LoVo (cell line): ENCODE data around the gene ZCCHC7.

Experiments
- DNase-seq: peaks from one replicate; pipeline ENCODE4 v3.0.0-alpha.2; 2016; ENCODE audit warnings: low spot score

Gene ZCCHC7

DNA sequence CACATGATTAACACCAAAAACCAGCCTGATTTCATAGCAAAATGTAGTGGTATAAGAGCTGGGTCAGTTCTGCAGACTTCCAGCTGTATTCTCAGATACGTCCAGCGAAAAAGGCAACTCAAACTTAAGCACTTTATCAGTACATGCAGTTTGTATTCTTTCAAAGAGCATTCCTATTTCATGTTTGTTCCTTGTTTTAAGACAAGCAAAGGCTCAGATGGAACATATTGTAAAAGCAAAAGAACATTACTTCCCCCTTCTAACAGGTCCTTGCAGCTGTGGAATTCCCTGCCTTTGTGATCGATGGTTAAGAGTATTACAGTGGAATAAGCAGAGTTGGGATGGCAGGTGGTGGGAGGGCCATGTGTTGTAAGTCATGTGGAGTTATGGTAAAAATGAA lies 215.8 kb downstream of the ZCCHC7 start:
- no peak for DNase-seq

DNA sequence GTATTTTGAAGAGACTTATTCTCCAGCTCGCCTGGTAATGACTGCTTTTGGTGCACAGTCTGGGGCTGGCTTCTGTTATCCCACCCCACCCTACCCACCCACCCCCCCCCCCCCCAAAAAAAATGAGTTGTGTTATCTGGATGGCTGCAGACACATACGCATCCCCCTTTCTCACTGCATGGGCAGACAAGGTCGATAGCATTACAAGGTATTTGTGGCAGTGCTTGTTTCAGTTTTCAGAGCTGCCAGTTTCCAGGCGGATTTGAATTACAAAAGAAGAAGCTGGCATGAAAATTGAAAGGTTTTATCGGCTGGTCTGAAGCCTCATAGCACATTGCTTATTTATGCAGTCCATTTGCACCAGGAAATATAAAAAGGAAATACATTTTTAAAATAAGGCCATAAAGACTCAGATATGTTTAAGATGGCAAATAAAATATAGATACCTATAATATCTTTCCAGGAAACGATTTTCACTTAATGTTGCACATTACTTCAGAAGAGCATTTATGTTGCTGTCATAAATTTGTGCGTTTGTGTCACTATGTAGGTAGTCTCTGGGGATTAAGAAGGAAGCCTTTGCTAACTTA lies 217.0 kb downstream of the ZCCHC7 start:
- DNase-seq = no peak

DNA sequence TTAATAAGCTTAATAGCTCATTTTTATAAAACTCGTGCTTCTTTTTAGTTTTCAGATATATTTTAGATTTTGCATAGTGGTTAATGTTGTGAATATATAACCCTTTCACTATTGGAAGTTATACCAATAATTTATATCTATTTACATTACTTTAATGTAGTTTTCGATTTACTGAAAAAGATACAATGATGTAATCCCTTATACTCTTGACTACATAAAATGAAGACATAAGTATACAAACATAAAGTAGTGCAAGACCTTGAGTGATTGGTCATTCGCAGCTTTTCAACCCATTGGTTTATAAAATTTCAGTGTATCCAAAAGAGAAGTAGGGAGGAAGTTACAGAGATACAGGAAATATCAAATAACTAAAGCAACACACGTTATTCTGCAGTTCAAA lies 217.8 kb downstream of the ZCCHC7 start:
- no peak for DNase-seq

DNA sequence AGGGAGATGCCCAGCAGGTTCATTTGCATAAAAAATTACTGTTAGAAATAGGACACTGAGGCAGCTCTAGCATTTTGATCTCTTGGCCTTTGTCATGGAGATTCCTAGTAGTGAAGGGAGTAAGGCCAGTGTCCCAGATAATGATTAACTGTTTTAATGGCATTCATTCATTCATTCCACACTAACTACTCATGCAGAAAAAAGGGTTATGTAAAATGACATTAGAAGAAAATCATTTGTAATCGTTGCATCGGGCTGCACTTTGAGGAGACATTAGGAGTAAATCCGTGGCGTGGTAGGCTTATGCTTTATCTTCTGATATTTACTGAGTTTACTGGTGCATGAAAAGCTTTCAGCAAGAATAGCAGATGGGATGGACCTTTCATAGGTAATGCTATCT lies 219.5 kb downstream of the ZCCHC7 start:
- DNase-seq = no peak

DNA sequence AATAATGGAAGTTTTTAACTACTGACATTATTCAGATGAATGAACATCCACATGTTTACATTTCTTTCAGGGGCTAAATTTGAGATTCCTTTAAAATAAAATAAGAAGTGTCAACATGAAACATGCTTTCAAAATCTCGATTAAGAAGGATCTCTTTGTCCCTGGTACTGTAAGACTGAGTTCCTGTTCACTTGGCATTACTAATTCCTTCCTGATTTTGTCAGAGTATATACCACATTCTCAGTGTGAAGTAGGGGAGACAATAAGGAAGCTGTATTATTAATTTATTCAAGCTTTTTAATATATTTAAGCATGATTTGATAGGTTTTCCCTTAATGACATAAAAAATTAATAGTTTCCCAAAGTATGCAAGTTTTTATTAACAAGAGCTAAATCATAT lies 220.6 kb downstream of the ZCCHC7 start:
- DNase-seq = no peak

DNA sequence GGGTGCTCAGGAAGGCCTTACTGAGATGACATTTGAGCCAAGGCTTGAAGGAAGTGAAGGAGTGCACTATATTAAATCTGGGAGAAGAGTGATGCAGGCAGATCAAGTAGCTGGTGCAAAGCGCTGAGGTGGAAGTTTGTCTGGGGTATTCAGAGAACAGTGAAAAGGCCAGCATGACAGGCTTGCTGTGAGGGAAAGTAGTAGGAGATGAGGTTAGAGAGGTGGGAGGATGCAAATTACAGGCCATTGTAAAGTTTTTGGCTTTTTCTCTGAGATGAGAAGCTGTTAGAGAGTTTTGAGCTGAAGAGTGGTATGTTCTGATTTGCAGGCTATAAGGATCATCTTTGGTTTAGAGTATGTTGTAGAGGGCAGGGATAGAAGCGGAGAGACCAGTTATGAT lies 221.3 kb downstream of the ZCCHC7 start:
- DNase-seq = no peak

DNA sequence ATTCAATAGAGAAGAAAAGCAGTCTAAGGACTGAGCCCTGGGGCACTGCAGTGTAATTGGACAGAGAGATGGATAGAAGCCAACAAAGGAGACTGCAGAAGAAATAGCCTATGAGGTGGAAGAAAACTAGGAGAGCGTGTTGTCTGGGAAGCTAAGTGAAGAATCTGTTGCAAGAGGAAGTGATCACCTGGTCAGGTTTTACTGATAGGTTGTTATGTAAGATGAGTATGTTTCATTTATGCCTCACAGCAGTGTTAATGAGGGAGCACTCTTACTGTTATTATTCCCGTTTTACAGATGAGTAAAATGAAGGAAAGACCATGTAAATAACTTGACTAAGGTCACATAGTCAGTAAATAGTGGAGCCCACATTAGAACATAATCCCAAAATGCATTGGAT lies 222.1 kb downstream of the ZCCHC7 start:
- no peak for DNase-seq

DNA sequence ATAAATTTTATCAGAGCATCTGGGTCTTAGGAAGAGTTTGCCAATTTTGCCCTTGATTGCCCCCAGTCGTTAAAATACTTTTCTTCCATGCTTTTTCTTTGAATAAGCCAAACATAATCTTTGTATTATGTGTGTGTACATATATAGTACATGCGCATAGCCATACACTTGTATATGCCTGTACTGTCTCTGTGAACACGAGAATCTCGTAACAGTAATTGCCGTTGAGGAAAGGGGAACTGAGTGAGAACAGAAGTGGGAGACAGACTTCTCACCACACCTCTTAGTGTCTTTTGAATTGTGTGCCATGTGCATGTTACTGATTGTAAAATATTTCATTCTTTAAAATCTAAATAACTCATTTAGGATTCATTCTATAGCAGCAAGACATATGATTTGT lies 222.5 kb downstream of the ZCCHC7 start:
- no peak for DNase-seq

DNA sequence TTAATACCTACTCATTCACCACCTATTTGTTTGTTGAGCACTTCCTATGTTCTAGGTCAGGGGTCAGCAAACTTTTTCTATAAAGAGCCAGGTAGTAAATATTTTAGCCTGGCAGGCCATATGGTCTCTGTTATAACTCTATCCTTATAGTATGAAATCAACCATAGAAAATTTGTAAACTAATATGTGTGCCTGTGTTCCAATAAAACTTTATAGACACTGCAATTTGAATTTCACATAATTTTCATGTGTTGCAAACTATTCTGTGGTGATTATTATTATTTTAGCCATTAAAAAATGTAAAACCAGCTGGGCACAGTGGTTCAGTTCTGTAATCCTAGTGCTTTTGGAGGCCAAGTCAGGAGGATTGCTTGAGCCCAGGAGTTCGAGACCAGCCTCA lies 223.3 kb downstream of the ZCCHC7 start:
- no peak for DNase-seq

DNA sequence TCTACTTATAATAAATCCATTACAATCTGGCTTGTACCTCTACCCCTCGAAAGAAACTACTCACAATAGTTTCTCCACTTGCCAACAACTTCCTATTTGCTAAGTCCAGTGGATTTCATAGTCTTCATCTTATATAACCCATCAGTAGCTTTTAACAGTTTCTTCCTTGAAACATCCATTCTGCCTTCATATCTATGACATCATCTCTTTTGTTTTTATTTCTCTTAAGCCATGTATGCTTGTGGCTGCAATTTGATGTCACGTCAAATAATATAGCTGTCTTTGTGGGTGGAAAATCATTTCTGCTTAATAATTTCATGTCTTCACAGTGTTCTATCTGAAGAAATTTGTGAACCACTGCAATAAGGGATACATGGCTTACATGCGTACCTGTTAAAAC lies 224.7 kb downstream of the ZCCHC7 start:
- no peak for DNase-seq

DNA sequence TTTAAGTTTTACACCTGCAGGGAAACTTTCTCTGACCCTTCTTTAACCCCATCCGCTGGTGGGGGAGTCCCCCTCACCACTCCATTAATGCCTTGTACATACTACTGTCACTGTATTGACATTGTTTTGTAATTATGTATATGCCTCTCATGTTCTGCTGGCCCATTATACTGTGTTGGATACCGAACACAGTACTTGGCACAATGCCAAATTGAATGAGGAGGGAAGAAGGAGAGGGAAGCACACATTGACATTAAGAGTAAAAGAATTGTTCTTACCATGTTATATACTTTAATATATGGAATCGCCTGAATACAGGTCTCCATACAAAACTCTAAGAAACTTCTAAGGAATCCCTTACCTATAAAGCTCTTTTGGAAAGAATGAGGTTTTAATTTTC lies 228.5 kb downstream of the ZCCHC7 start:
- no peak for DNase-seq

DNA sequence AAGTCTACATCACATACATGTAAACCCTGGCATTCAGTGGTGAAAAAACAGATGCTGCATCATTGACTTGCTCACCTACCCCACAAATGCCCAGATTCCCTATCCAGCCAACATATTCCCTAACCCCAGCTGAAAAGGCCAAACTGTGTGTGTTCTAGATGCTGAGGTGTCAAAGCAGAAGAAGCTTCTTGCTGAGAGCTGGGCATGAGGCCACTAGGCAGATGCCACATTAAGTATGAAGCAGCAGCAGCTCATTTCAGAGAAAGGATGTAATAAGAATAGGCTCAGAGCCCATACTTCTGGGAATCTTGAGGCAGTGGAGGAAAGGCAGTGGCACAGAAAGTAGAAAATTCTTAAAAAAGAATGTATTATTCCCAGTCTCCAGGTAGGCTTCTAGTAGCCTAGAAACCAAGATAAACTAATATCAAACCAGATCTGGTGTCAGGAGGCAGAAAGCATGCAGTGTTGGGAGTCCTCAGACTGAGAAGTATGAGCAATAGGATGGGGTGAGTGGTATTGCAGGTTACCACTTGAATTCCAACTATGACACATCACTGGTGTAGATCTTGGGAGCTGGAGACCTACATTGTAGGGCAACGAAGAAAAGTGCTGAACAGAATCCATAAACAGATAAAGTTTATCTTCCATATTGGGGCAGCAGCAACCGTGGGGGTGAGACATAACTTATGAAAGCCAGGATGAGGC lies 230.3 kb downstream of the ZCCHC7 start:
- DNase-seq = no peak

DNA sequence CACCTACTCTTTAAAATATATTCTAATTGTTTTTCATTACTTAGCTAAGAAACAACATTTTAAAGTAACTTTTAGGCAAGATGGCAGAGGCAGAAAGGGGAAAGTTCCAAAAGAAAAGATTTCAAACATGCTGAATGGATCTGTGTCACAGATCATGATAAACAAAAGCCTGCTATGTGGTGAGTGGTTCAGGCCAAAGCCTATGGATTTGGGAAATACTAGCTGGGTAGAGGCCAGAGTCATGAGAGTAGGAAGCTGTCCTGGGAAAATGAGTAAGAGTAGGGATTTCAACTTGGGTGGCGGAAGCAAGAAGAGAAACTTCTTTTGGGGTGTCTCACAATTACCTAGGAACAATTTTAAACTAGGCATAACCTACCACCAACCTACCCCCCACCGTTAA lies 233.4 kb downstream of the ZCCHC7 start:
- DNase-seq = no peak

DNA sequence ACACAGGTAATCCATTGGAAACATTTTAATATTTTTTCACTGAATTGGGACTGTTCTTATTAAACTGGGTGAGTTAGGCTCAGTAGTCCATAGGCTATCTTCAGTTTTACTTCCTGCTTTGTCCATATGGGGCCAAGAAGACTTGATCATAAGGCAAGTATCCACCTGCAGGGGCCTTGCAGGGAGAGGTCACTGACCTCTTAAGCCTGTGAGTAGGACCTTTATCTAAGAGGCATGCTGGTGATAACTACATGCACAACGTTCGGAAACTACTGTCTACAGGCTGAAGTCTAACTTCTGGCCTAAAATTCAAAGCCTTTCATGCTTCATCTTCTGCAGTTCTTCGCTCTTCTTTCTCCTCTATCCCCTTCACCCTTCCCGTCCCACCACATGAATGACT lies 242.1 kb downstream of the ZCCHC7 start:
- DNase-seq = no peak

DNA sequence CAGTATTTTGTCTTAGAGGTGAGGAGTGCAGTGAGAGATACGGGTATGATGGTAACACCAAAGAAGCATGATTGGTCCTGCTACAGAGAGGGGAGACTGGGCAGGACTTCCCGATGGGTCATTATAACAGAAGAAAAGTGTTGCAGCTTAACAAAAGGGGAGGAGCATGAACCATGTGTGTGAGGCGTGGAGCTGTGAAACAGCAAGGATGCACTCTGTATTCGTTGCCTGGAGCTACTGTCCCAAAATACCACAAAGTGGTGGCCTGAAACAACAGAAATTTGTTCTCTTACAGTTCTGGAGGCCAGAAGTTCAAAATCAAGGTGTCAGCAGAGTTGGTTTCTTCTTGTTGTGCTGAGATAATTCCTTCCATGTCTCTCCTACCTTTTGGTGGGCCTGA lies 242.8 kb downstream of the ZCCHC7 start:
- DNase-seq = no peak

DNA sequence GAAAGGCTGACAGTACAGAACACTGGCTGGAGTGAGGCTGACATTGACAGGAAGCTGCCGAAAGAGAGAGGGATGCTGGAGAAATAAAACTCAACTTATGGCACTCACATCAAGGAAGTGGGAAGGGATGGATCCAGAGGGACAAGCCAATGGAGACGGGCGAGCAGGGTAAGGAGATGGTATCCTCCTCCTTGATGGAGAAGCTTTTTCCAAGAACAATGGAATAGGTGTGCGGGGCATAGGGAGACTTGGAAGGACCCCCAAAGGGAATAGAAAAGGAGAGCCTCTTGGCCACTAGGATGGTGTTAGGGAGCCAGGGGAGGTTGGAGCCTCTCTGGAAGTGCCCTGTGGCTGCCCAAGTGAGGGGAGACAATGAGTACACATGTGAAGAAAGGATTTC lies 243.8 kb downstream of the ZCCHC7 start:
- no peak for DNase-seq

DNA sequence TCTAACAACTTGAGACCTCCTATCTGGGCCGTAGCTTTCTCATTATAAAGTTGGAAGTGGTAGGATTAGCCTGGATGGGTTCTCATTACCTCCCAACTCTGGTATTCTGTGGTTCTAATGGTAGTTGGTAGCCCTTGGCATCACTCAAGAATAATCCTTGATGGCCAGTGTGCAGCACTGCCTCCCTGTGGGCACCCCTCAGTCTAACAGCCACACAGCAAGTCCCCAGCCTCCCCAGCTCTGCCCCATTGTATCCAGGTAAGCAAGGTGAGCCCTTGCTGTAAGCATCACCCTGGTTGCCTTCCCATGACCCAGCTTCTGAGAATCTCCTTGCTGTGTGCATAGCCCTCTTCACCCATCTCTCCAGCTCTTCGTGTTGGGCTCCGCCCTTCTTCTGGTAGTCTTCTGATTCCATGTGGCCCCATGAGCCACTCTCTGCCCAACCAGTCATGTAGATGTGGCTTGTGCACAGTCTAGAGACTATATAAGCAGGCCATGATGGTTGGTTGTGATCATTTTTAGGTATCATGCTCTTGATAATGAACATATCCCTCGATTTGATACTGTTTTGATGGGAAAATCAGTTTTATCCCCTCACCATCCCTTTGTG lies 244.5 kb downstream of the ZCCHC7 start:
- no peak for DNase-seq

DNA sequence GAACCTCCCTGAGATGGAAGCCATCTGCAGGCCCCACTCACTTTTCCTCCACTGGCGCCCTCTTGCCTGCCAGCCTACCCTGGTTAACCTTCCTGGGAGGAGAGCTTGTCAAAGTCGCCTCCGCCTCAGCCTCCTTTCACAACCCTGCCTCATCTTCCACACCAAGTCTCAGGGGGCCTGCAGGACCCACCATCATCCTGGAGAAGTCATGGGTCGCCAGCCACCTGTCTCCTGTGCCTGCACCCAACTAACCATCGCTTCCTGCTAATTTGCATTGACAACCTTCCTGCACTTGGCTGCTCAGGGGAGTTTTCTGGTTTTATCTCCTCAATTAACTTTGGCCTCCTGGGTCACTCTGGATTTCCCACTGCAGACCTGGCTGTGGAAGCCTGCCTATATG lies 249.3 kb downstream of the ZCCHC7 start:
- DNase-seq = no peak

DNA sequence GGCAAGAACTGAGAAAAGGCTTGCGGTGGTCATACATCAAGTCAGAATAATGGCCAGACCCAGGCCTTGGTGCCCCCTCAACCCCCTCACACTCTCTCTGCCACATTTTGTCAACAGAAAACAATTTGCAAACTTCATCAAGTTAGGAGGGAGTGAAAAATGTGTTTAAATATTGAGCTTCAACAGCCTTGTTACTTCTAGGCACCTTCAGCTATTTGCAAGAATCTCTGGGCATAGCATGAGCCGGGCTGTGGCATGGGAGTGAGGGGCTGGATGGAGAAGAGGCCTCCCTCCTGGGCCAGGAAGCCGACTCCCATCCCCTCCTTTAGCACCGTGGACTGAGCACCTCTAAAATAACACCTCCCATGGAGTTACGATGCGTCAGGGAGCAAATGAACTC lies 249.9 kb downstream of the ZCCHC7 start:
- DNase-seq = no peak

DNA sequence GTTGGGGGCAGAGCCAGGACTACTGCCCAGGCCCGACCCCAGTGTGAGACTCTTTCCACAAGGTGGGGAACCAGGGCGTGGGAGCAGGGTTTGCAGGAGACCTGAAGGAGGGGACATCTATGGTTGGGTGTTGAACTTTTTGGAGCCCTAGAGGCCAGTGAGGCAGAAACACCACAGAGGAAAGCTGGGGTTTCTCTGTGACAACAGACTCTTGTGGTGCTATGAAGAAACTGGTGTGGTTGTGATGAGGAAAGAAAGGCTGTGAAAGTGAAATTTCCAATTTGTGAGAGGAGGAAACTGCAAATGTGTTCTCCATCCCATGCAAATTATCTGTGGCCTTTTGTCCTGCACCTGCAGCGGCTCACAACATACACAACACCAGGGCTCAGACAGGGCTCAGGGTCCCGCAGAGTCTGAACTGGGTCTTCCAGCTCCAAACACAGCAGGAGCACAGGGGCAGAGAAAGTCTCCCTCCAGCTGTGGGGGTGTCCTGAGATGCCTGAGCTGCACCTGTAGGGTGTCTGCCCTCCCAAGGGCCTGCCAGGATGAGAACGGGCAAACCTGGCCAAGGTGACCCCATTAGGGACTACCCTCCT lies 250.7 kb downstream of the ZCCHC7 start:
- no peak for DNase-seq

DNA sequence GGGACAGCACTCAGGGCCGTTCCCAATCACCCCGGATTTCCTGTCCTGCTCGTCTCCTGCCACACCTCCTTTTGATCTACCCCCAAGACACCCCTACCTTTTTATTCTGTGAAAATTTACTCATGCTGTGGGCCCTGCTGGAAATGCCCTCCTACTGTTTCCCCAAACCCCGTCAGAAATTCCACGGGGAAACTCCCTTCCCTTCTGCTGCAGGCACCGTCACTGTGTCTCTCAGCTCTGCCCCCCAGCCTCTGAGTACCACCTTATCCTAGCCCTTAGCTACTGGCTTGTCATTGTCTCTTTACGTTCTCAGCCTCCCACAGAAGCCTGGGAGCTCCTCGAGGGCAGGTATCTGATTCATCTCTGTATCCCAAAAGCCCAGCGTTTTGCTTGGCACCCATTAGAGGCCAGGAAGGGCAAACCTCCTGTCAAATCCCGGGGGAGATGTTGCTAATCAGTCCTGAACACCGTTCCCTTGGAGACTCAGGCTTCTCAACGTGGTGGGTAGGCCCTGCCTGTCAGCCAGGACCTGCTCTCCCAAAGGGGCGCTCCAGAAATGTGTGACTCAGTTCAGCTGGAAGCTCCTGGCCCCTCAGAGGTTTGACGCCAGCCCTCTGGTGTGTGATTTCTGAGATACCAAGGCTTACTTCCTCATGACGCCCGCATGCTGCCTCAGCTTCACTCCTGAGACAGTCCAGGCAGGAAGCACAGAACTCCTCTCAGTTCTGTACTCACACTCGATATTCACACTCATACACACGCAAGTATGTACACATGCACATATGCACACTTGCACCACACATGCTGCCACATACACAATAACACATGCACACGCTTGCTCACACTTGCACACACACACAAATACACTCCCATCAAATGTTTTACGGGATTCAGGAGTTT lies 251.4 kb downstream of the ZCCHC7 start:
- DNase-seq = no peak

DNA sequence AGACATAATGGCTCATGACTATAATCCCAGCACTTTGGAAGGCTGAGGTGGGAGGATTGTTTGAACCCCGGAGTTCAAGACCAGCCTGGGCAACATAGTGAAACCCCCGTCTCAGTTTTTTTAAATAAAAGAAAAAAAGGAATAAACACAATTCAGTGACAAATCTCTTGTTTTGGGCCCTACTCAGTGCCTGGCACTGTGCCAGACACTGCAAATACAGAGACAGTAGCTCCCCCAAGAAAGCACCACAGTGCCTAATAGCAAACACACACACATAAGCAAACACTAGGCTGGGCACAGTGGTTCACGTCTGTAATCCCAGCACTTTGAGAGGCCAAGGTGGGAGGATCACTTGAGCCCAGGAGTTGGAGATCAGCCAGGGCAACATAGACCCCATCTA lies 252.5 kb downstream of the ZCCHC7 start:
- DNase-seq = no peak
